ENCODE measurements around the gene POLR3K.
"Not testable (repeated sequence)": the region's sequence is repeated elsewhere in the genome, so short reads cannot be mapped to it uniquely, and the experiment has no call there.

Gene POLR3K

GRCh38 chr16:42691-43090 lies 10.7 kb downstream of the POLR3K start:
- DNase-seq (ENCODE audit: low spot score) = no peak

GRCh38 chr16:42069-42457 lies 11.3 kb downstream of the POLR3K start:
- no peak for DNase-seq (ENCODE audit: low spot score)

GRCh38 chr16:41439-42068 lies 11.9 kb downstream of the POLR3K start:
- no peak for DNase-seq (ENCODE audit: low spot score)

GRCh38 chr16:38941-39892 lies 14.2 kb downstream of the POLR3K start:
- DNase-seq (ENCODE audit: low spot score) = no peak

DNA sequence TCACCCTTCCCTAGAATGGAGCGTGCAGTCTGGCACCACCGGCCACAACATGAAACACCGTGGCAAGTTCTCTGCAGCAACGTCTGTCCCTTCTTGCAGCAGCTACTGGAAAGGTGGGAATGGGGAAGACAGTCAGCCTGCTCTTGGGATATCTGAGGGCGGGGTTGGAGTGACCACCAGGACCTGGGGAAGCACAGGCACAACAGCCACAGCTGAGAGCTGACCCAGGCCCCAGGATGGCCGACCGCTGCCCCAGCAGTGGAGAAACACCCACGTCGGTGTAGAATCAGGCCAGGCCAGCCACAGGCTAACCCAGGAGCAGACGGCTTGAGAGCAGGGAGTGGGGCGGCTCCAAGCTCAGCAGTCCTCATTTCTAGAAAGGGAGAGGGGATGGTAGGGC lies 15.2 kb downstream of the POLR3K start:
- DNase-seq (ENCODE audit: low spot score) = not testable (repeated sequence)

DNA sequence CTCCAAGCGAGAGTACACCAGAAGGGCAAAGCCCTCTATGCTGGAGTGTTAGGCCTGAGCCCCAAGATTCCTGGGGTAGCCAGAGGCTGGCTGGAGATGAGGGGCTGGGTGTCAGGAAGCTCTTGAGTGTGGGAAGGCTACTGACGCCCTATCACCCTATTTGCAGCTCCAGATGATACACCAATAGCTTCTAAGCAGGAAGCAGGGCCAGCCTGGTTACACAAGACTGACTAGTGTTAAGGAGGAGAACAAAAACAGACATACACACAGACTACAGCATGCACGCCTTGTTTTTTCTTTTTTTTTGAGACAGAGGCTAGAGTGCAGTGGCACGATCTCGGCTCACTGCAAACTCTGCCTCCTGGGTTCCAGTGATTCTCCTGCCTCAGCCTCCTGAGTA lies 15.9 kb downstream of the POLR3K start:
- DNase-seq (ENCODE audit: low spot score) = no peak

DNA sequence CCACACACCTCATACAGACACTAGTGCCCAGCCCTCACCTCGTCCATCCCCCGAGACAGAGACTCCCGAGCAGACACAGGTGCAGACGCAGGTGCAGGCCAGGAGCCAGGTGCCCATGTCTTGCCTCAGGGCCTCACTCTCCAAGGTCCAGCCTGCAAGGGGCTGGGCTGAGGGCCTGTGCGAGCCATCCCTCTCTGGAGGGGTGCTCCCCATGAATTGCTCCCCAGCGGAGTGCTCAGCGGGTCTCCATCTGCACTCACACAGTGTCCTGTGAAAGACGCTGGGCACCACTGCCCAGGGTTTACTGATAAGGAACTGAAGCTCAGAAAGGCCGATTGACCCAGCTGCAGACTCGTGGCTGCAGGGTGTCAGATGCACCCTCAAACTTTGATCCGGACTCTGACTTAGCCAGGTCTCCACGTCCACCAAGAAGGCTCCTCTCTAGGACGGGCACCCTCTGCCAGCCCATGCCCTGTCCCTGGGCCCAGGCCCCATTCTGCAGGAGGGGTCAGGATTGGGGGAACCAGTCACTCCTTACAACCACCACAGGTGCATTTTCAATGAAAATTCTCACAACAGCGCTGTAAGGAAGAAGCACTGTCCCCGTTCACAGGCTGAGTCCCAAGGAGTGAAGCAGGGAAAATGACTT lies 16.9 kb downstream of the POLR3K start:
- no peak for DNase-seq (ENCODE audit: low spot score)

GRCh38 chr16:35678-36305 lies 17.6 kb downstream of the POLR3K start:
- DNase-seq (ENCODE audit: low spot score) = no peak

GRCh38 chr16:35011-35677 lies 18.3 kb downstream of the POLR3K start:
- no peak for DNase-seq (ENCODE audit: low spot score)

DNA sequence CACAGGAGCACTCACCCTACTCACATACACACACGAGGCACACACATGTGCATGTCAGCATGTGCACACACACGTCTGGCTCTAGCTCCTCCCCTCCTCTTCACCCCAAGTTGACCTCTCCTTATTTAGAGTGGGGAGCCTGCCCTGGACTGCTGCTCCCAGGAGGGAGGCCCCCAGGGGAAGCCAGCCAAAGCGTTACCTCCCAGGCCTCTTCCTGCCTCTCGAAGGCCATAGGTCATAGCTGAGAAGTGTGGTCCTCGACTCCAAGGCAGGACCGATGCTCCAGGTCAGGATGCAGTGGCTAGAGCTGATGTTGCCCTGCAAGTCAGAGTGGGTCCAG lies 18.8 kb downstream of the POLR3K start:
- no peak for DNase-seq (ENCODE audit: low spot score)

GRCh38 chr16:33877-34647 lies 19.3 kb downstream of the POLR3K start:
- no peak for DNase-seq (ENCODE audit: low spot score)

DNA sequence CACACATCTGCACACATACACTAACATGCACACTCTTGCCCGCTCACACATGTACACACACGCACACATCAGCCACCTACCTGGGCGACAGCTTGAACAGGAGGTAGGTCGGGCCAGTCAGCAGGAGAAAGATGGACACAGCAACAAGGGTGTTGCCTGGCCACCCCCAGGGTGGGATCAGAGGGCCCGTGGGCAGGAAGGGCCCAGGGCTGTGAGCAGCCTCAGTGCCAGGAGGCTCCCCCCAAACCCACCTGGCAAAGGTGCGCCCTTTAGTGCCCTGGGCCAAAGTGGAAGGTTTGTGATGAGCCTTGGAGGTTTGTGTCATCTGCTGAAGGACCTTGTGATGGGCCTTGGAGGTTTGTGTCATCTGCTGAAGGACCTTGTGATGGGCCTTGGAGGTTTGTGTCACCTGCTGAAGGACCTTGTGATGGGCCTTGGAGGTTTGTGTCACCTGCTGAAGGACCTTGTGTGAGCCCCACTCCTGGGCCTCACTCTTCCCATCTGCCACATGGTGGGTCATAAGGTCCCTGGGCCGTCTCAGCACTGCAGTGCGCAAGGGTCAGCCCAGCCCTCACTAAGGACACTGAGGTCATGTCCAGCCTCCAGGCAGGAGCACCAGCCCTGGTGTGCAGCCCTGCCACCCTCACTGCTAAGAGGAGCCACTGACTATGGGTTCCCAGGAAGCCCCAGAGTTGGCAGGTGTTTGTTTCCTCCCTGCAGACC lies 20.1 kb downstream of the POLR3K start:
- DNase-seq (ENCODE audit: low spot score) = not testable (repeated sequence)

DNA sequence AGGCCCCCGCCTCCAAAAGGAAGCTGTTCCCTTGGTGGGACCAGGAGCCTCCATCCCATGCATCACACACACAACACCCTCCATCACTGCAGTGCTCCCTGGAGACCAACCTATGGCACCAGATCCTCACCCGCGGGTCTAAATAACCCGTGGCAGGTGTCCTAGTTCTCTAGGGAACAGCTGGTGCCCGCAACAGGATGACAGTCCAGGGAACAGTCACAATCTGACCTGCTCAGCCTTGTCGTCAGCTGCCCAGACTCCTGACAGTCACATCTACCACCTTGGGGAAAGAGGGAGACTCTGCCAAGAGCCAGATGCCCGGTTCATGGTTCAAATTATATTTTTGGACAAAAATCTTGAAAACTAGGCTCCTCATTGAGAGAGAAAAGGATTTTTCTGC lies 22.8 kb downstream of the POLR3K start:
- DNase-seq (ENCODE audit: low spot score) = not testable (repeated sequence)

DNA sequence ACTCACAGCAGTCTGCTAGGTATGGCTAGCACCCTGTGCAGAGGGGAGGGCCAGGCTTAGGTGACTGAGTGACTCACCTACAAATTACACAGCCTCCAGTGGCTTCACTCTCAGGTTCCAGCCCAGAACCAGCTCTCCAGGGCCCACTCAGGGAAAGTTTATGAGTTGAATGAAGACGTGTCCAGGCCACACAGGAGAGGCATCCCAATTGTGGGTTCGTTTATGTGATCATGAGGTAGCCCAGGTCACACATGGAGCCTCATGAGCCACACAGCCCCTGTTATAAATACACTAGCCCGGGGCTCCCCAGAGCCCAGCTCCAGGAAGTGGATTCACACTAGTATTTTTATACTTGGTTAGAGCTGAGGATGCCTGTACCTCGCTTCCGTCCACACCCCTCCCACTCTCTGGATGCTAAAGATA lies 27.5 kb downstream of the POLR3K start:
- not testable (repeated sequence) for DNase-seq (ENCODE audit: low spot score)

DNA sequence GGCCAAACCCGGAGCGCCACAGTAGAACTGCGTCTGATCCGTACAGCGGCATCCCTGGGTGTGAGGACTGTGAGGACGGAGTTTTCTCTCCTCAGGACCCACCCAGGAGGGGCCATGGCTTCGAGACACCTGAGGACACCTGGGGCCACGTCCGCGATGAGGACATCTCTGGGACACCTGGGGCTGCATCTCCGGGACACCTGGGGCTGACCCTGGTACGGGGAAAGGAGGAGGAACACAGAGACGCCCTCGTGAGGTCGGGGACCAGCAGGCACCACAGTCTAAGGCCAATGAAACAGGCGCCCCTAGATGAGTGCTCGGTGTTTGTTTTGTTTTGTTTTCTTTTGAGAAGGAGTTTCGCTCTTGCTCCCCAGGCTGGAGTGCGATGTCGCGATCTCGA lies 29.3 kb downstream of the POLR3K start:
- DNase-seq (ENCODE audit: low spot score) = not testable (repeated sequence)

- not testable (repeated sequence) for DNase-seq (ENCODE audit: low spot score)
These were observed 32.5 kb downstream of the POLR3K start for GRCh38 chr16:20886-21285.

DNA sequence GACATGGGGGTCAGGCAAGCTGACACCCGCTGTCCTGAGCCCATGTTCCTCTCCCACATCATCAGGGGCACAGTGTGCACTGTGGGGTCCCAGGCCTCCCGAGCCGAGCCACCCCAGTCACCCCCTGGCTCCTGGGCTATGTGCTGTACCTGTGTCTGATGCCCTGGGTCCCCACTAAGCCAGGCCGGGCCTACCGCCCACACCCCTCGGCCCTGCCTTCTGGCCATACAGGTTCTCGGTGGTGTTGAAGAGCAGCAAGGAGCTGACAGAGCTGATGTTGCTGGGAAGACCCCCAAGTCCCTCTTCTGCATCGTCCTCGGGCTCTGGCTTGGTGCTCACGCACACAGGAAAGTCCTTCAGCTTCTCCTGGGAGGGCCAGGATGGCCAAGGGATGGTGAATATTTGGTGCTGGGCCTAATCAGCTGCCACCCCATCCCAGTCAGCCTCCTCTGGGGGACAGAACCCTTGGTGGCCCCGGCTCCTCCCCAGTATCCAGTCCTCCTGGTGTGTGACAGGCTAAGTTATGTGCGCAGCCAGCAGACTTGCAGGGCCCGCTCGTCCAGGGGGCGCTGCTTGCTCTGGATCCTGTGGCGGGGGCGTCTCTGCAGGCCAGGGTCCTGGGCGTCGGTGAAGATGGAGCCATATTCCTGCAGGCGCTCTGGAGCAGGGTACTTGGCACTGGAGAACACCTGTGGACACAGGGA lies 36.2 kb downstream of the POLR3K start:
- not testable (repeated sequence) for DNase-seq (ENCODE audit: low spot score)

DNA sequence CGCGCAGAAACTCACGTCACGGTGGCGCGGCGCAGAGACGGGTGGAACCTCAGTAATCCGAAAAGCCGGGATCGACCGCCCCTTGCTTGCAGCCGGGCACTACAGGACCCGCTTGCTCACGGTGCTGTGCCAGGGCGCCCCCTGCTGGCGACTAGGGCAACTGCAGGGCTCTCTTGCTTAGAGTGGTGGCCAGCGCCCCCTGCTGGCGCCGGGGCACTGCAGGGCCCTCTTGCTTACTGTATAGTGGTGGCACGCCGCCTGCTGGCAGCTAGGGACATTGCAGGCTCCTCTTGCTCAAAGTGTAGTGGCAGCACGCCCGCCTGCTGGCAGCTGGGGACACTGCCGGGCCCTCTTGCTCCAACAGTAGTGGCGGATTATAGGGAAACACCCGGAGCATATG lies 42.6 kb downstream of the POLR3K start:
- not testable (repeated sequence) for DNase-seq (ENCODE audit: low spot score)

- DNase-seq (ENCODE audit: low spot score) = no peak
These were observed 43.3 kb downstream of the POLR3K start for GRCh38 chr16:9903-10665.

All from GM03348 (cell line).